HTR-8/SVneo (cell line): Measurements from ENCODE around the gene SNX25.

Experiments
- DNase-seq: peaks from one replicate; pipeline ENCODE4 v3.0.0; 2011; ENCODE audit warnings: low spot score, mixed read lengths; ENCODE audit not compliant: insufficient read length
- FAIRE-seq: peaks from 2 replicates; lab custom pipeline; 2011; peaks lifted over from hg19 to GRCh38; lab: Jason Lieb, UNC

Gene SNX25

GRCh38 chr4:185395238-185395955, 186.0 kb downstream of the SNX25 start, which contains the start of gene LRP2BP:
LRP2BP (minus strand) TSS chr4:185395924; CDS start chr4:185378186, 17,738 bp downstream.
- peak; percentile 90 for DNase-seq
- no peak for FAIRE-seq

DNA sequence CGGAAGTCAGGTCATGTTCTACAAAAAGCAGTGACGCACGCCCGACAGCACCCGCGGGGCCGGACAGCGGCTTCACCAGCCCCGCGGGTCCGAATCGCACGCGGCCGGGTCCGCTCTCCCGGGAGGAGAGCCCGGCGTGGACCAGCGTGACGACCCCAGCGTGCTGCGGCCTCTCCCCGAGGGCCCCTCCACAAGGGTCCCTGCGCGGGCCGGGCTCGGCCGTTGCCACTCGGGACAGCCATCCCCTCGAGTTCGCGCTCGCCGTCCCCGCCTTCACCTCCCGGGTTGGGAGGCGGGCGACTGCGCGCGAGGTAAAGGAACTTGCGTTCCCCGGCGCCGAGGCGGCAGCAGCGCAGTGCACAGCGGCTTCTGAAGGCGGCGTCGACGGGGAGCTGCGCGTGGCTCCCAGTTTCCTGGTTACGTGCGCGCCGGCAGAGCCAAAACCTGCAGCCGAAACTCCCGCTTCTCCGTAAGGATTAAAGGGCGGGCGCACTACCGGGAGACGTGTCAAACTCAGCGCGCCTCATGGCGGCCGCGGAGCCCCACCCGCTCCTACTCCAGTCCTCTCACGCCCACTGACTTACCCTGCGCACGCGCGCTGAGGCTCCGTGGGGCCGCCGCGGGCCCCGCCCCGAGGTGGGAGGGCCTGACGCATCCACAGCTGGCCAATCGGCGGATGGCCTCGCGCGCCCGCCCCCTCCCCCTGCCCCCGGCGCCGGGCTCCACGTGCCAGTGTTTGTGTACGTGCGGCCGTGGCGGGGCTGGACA, 186.7 kb downstream of the SNX25 start:
- DNase-seq (peak; percentile 97), FAIRE-seq (peak; percentile 98)

DNA sequence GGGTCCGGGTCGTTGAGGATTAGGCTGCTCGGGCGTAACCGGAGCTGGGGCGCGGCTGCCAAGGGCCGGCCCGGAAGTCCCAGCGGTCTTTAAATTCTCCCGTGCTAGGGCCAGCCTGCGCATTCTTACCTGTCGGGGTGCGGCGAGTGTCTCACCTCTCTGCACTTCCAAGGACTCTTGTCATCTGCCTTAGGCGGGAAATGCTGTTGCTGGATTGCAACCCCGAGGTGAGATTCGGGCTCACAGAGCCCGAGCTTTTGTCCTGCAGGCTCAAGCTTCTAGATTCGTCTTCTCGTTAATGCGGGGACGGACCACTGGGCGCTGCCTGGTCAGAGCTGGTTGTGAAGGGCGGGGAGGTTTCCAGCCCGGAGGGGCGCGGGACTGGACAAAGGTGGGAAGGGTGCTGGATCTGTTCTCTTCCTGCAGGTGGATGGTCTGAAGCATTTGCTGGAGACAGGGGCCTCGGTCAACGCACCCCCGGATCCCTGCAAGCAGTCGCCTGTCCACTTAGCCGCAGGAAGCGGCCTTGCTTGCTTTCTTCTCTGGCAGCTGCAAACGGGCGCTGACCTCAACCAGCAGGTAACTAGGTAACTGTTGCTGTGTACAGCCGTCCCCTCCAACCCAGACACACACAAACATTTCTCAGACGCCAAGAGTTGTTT, 187.5 kb downstream of the SNX25 start, which contains the start of gene ANKRD37:
TSS of gene ANKRD37 (plus strand) at position 118 of the 662 bp plus-strand sequence. CDS start at position 201, 83 bp downstream.
- FAIRE-seq (no peak), DNase-seq (no peak)

- FAIRE-seq = no peak
- no peak for DNase-seq
These were observed 189.2 kb downstream of the SNX25 start for GRCh38 chr4:185398618-185399017.

- FAIRE-seq (no peak), DNase-seq (no peak)
These were observed 190.1 kb downstream of the SNX25 start for GRCh38 chr4:185399466-185399865.

GRCh38 chr4:185404031-185404430, 194.6 kb downstream of the SNX25 start:
- no peak for DNase-seq
- no peak for FAIRE-seq

- DNase-seq (no peak), FAIRE-seq (no peak)
These were observed 196.1 kb downstream of the SNX25 start for GRCh38 chr4:185405296-185405999.

DNA sequence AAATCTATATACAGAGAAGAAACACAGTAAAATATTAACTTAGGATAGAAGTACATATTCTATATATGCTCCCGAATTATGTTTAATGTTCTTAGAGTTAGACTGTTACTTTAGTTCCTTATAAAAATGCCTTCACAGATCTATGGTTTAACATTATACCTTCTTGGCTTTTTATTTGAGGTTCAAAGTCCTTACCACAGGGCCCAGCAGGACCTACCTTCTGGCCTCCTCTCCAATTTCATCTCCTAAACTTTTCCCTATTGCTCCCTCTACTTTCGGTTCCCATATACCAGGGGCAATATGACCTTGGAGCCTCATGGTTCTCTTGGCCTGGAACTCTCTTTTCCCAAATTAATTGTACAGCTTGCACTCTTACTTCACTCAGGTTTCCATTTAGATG, 199.0 kb downstream of the SNX25 start:
- FAIRE-seq = no peak
- DNase-seq = no peak

DNA sequence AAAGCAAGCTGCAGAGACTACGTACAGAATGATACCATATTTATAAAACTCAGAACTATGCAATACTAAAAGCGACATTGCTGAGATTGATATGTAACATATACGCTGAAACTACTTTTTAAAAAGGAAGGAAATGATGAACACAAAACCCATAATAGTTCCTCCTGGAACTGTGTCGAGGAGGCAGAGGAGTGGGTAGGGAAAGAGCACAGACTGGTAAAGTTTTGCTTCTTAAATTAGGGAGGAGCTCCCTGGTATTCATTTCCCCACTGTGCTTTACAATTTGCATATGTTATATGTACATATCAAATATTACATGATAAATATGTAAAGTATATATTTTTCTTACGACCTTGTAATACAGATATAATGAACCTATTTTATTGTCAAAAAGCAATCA, 202.5 kb downstream of the SNX25 start:
- no peak for DNase-seq
- FAIRE-seq = no peak

- DNase-seq (no peak), FAIRE-seq (no peak)
These were observed 203.0 kb downstream of the SNX25 start for GRCh38 chr4:185412412-185412811.
